T-helper 2 cell treated with Interferon-gamma antibody and Interleukin-4, amounts not matched to agents 100 ng/mL and 5 ng/mL, for 36 hours (primary cell): Measurements from ENCODE around the gene SOCS3. TPM values are rescaled to one million over a fixed set of nuclear protein-coding genes. Genes with fewer than 3 reads are reported as not detected.

Experiments
- intact Hi-C: fragments of 100-400 bp; cut with micrococcal nuclease; formaldehyde crosslinking; loops from one replicate; pipeline ENCODE4 v1.15.1; 2023
- total RNA-seq: library from RNA; stranded (reverse); gene quantifications from 2 replicates; pipeline ENCODE4 v1.2.3, GENCODE V29; 2022

The SOCS3 gene, protein sequence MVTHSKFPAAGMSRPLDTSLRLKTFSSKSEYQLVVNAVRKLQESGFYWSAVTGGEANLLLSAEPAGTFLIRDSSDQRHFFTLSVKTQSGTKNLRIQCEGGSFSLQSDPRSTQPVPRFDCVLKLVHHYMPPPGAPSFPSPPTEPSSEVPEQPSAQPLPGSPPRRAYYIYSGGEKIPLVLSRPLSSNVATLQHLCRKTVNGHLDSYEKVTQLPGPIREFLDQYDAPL
- total RNA-seq, result 23.5 and 23.9 TPM in 2 replicates

DNA sequence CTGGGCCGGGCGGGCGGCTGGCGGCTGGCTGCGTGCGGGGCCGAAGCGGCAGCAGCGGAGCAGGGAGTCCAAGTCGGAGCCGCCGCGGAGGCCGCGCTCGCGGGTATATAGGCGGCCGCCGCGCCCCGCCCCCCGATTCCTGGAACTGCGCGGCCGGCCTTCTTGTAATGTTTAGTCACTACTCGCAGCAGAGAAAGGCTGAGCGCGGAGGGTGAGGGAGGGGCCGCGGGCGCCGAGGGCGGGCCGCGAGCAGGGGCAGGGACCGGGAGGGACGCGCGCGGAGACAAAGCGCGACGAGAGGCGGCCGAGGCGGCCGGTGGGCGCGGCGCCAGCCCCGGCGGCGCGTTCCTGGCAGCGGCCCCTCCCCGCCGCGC lies at the start of gene SOCS3:
Gene SOCS3 (minus strand): TSS at position 81 of the 374 bp plus-strand sequence. CDS start 982 bp downstream, outside the sequence.
- intact Hi-C loops, result loop anchor here (1.0 to 5.0 kb wide), 8 partner anchors 21 to 422 kb away; partner anchors contain the start of genes CYTH1 and TMC8

DNA sequence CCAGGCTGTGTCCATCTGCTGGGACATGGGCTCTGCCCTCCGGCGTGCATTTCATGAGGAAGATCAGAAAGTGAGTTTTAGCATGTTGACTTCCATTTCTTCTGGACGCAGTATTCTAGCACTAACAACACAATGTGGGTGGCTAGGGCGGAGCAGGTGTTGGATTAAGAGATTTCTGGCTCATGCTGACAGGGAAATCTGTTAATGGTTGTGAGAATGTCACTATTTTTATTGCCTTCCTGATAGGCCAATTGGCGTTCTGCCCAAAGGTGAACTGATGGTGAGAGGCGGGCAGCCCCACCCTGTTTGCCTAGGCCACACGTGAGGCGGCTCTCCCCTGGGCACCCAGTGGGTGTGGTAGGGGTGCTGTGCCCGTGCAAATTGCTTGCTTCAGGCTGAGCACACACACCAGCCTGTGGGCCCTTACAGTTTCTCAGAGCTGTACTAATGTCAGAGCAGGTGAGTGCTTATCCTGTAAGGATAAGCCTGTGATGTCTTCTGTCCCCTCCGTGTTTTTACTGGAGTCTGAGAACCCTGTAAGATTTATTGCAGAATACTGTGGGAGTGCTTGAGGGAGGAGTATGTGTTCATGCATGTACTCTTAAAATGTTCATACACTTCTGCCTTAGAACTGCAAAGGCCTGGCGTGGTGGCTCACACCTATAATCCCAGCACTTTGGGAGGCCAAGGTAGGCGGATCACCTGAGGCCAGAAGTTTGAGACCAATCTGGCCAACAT lies 49.5 kb upstream of the SOCS3 start:
- intact Hi-C loops, result no loop called here

DNA sequence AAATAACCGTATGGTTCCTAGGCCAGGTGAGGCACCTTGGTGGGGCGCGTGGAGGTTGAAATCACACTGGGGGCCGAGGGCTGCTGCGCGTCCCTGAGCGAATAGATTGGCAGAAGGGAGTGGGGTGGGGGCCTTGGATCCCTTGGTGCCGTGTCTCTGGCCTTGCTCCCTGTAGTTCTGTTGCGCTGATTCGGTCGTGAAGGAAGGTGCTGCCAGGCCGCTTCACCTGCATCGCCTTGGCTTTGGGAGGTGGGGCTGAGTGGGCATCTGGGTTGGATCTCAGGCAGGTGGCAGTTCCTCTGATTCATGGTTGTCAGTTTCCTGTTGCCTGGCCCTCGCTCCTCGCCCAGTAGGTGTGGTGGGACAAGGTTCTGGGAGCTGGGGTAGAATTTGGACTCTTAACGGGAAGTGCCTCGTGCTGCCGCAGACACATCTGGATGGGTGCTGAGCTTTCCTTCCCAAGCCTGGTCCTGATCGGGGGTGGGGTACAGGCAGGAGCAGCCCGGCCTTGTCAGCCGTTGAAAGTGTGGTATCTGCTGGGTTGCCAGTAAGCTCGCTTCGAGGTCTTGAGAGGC lies 48.7 kb upstream of the SOCS3 start:
- intact Hi-C loops, result no loop called here

DNA sequence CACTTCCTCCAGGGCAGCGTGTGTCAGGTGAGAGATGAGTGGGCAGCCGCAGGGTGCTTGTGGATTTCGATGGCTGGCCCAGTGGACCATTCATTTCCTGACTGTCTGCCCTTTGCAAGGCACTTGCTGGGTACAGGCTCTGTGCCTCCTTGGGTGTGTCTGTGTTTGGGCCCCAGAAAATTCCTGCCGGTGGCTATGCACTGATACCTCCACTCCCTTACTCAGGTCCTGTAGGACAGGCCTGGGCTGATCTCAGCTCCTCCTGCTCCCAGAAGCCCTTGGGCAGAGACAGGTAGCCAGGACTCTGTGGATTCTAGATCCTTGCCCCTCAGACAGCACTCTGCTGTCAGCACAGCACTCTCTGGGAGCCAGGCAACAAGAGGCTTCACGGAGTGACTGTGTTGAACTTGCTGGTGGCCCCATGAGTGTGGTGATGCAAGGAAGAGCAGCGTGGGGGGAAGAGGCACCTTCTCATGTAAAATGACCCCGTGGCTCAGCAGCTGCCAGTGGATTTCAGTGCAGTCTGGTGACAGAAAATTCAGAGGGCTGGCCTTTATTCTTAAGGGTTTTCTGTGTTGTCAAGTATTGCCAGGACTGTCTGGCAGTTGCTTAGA lies 47.6 kb upstream of the SOCS3 start:
- intact Hi-C loops, result no loop called here

DNA sequence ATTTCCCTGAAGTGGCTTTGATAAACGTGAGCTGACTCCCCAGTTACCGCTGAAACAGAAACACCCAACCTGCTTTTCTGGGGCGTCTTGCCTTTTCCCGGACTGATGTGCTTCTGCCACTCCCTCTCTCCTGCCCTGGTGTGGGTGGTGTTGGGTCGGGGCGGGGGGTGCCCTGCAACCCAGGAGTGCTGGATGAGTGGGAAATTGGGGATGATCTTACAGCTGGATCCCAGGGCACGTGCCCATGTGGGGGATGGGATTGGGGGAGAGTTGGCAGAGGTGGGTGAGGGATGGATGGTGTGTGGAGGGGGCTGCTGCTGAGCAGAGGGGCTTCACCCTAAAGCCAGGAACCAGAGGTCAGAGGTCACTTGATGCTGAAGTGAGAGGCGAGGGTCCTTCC lies 47.0 kb upstream of the SOCS3 start:
- intact Hi-C loops, result no loop called here

DNA sequence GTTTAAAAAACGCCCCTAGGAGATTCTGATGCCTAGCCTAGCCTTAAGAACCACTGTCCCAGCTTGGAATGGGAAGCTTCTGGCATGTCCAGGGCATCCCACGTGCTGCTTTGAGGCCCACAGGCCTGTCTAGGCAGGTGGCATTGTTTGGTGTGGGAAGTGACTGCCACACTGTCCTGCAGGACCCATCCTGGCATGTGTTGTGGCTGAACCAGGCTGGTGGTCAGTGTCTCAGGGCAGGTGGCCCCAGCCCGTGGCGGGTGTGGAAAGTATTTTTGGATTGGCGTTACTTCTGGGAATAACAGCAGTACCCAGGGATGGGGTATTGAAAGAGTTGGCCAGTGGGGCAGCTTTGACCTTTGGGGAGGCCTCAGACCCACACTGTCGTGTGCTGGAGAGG lies 46.5 kb upstream of the SOCS3 start:
- intact Hi-C loops, result no loop called here

DNA sequence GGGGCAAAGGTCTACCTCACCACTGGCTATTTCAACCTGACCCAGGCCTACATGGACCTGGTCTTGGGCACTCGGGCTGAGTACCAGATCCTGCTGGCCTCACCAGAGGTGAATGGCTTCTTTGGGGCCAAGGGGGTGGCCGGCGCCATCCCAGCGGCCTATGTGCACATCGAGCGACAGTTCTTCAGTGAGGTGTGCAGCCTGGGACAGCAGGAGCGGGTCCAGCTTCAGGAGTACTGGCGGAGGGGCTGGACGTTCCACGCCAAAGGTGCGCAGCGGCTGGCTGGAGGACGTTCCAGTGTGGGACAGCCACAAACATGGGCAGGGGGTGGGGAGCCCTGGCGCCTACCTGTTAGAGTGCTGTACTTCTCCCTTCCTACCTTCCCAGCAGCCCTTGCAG lies 43.9 kb upstream of the SOCS3 start:
- intact Hi-C loops, result no loop called here

DNA sequence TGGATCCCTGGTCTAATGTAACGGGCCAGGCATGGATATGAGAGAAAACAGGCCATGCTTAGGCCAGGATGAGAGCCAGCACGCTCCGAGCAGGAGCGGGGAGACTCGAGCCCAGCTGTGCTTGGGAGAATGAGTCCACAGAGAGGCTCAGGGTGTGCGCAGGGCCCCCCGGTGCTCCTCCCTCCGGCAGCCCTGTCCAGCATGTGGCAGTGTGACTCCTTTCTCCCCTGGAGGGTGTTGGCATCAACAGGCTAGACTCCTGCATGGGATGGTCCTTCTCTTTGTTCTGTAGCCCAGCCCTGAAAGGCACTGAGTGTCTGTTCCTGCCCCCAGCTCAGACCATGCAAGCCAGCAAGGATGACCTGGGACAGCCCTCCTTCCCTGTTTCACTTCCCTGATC lies 42.0 kb upstream of the SOCS3 start:
- intact Hi-C loops, result no loop called here

DNA sequence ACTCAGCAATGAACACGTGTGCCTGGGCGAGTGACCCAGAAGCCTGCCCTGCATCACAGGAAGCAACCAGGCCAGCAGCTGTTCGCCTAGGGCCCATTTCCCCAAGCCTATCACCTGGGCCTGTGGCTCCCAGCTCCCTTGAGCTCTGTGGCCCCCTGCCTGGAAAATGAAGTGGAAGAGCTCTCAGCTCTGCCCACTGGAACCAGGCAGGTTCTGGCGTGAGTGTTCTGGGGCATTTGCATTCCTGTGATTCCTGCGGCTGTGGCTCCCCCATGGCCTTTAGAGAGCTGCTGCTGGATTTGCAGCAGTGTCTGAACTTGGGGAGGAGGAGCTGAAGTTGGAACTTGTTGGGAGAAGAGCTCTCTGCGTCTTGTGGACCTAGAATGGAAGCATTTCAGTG lies 41.4 kb upstream of the SOCS3 start:
- intact Hi-C loops, result no loop called here

DNA sequence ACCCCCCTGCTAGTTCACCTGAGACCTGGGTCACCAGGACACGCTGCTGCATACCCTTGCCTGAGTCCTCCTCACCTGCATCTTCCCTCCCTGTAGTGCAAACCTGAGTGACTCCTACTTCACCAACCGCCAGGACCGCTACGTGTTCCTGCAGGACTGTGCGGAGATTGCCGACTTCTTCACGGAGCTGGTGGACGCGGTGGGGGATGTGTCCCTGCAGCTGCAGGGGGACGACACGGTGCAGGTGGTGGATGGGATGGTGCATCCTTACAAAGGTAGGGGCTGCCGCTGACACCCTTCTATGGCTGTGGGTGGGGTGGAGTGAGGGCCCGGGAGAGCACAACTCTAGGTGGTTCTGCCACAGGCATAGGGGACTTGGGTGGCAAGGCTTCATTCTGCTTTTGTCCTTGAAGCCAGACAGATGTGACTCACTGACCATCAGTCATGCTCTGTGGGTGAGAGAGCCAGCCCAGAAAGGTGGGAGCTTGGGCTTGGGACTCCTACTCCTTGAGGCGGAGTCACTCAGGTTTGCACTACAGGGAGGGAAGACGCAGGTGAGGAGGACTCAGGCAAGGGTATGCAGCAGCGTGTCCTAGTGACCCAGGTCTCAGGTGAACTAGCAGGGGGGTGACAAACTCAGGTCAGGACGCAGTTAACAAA lies 40.8 kb upstream of the SOCS3 start:
- intact Hi-C loops, result no loop called here

DNA sequence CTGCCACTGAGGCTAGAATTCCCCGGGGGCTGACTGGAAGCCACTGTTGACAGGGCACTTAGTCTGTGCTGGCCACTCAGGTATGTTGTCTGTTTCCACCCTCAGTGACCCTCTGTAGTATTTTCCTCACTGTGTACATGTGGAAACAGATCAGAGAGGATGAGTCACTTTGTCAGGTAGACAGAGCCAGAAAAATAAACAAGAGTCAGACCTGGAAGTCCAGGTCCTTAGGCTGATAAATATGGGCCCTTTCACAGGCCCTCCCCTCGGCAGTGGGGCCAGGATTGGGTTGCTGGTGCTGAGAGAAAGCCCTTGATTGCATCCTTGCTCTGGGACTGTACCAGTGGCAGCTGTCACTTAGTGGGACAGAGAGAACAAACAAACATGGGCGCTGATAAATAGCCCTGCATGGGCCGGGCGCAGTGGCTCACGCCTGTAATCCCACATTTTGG lies 39.8 kb upstream of the SOCS3 start:
- intact Hi-C loops, result no loop called here

DNA sequence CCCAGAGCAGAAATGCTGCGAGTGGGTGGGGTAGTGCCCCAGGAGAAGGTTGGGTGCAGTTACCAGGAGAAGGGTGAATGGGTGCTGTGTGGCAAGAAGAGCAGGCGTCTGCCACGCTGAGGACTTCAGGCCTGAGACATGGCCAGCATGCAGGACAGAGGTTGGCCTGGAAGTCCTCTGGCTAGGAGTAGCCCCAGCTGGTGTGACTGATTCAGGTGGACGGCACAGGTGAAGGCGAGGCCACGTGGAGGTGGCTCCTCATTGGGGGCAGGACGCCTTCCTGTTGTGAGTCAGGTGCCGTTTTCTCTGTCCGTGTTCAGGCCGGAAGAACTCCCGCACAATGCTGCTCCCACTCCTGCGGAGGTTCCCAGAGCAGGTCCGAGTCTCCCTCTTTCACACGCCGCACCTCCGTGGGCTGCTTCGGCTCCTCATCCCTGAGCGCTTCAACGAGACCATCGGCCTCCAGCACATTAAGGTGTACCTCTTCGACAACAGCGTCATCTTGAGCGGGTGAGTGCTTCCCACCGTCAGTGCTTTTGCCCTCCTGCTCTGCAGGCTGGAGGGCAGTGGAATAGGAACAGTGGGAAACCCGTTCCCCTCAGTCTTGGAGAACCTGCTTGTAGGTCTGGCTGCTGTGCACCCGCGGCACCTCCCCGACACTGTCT lies 39.3 kb upstream of the SOCS3 start:
- intact Hi-C loops, result no loop called here

DNA sequence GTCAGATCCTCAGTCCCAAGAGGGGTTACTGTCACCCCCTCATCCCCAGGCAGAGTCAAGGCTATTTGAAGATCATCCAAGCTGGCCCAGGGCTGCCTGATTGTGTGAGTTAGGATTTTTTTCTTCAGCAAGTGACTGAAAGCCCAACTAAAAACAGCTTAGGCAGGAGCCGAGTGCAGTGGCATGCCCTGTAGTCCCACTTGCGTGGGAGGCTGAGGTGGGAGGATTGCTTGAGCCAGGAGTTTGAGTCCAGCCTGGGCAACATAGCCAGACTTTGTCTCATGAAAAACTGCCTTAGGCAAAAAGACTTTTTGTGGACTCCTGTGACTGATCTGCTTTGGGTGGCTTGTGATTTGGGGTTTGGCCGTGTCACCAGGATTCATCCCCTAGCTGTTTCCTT lies 38.5 kb upstream of the SOCS3 start:
- intact Hi-C loops, result no loop called here

DNA sequence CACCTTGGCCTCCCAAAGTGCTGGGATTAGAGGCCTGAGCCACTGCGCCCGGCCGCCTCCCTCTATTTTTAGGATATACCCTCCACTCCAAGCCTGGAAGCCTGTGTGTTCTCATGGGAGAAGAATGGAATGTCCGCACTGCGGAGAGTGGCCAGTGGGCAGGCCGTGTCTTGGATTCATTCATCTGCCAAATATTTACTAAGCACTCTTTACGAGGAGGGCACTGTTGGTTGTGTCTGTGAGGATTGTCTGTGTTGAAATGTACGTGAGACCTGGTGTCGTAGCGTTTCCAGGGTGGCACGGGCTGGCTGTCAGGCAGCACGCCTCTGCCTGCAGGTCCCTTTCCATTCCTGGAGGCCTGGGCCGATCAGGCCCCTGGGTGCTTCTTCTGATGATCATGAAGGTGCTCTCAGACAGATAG lies 37.8 kb upstream of the SOCS3 start:
- intact Hi-C loops, result no loop called here

DNA sequence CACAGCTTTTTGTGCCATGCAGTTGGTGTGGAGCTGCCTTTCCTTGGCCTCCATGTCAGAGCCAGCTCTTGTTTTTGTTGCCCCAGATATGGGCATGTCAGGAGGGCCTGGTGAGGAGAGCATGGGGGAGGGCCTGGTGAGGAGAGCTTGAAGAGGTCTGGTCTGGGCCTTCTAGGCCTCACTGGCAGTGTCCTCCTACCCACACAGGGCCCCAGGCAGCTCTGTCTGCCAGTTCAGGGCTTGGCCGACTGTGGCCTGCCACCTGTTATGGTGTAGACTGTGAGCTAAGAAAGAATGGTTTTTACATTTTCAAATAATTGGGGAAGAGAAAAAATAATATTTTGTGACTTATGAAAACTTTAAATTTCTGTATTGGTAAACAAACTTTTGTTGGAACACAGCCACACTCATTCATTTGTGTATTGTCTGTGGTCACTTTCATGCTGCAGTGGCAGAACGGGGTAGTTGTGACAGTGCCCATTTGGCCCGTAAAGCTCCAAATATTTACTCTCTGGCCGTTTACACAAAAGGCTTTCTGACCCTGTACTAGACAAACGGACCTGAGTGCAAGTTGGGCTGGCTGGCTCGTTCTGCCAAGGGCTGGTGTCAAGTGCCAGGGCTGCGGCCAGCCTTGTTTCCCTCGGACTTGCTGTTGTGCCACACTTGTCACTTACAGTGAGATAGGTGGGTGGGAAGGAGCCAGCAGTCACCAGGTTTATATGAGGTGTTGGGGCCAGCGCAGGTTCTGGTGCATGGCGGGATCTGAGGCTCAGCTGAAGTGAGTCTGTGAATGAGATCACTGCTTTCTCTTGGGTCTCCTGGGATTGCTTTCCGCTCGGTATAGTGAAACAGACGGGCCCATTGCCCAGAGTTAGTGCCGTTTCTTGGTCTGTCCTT lies 36.8 kb upstream of the SOCS3 start:
- intact Hi-C loops, result no loop called here

DNA sequence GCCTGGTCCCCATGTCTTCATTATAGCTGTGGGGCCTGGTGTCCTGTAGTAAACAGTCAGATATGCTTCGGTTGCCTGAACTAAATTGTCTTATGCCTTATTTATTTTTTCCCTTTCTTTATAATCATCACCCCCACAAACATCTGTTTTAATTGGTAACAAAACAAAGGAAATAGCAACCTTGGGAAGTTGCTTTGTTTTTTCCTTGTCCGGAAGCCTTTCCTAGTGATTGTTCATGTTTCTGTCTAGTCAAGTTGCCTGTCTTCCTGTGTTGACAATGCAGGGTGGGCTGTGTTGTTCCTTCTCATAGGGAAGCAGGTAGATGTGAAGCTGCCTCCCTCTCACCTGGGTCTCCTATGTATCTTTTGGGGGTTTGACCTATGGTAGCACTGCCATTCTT lies 35.3 kb upstream of the SOCS3 start:
- intact Hi-C loops, result no loop called here

DNA sequence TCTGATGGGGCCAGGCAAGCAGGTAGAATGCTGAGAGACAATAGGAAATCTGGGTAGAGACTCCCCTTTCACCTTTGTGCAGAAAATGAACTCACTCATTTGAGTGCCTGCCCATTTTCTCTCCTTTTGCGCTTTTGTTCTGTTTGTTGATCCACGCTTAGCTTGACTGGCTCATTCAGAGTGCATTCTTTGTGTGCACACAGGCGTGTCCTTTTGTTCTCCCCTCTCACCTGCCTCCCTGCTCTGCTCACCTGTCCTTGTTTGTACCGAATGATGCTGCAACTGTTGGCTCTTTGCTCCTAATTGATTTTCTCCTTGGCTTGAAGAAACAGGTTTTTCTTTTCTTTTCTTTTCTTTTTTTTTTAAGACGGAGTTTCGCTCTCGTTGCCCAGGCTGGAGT lies 34.3 kb upstream of the SOCS3 start:
- intact Hi-C loops, result no loop called here

DNA sequence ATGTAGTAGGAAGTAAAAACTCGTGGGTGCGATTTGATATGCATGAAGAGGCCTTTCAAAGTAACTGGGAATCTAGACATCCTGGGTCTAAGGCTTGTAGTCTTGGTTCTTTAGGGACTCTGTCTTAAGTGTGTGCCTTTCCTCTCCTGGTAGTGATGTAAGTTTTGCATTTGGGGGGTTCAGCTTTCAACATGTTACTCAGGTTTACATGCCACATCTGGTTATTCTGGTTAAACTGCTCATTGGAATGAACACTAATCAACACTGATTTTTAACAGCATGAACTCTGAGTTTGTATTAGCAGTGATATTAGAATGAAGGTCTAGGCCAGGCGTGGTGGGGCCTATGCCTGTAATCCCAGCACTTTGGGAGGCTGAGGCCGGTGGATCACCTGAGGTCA lies 33.7 kb upstream of the SOCS3 start:
- intact Hi-C loops, result no loop called here

DNA sequence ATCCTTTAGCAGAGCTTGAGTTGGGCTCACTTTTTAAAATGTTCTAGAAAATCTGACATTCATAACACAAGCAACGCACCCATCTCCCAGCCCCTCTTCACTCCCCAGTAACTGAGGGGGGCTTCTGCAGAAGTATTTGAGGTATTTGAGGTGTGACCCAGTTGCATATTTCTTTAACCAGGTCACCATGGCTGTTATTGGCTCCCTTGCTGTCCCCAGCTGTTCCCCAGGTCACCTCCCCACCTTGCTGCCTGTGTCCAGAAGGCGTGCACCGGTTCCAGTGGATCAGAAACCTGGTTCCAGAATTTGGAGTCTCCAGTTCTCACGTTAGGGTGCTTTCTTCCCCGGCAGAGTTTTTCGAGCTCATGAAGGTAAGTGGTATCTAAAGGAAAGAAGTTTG lies 32.4 kb upstream of the SOCS3 start:
- intact Hi-C loops, result no loop called here

DNA sequence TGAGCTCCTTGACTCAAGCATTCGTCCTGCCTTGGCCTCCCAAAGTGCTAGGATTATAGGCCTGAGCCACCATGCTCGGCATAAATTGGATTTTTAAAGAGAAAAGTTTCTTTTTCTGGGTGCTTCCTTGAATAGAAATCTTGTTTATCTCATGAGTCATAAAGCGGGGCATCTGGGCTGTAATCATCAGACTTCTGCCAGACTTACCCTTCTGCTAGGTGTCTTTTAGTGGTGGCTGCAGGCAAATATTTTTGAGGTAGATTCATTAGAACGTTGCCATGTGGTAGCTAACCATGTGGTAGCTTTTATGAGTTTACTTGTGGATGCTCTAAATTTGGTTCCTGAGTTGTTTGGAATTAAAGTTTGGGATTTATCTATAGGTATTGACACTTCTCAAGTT lies 32.0 kb upstream of the SOCS3 start:
- intact Hi-C loops, result no loop called here
